GM21515 (cell line): ENCODE measurements around the gene UST.
"Not testable (repeated sequence)": the region's sequence is repeated elsewhere in the genome, so short reads cannot be mapped to it uniquely, and the experiment has no call there.

ENCODE experiments used
- ATAC-seq: cut with Tn5 transposase; IDR thresholded peaks from one replicate; pipeline ENCODE4 v1.9.1; 2021; ENCODE audit not compliant: unreplicated experiment

Gene UST

DNA sequence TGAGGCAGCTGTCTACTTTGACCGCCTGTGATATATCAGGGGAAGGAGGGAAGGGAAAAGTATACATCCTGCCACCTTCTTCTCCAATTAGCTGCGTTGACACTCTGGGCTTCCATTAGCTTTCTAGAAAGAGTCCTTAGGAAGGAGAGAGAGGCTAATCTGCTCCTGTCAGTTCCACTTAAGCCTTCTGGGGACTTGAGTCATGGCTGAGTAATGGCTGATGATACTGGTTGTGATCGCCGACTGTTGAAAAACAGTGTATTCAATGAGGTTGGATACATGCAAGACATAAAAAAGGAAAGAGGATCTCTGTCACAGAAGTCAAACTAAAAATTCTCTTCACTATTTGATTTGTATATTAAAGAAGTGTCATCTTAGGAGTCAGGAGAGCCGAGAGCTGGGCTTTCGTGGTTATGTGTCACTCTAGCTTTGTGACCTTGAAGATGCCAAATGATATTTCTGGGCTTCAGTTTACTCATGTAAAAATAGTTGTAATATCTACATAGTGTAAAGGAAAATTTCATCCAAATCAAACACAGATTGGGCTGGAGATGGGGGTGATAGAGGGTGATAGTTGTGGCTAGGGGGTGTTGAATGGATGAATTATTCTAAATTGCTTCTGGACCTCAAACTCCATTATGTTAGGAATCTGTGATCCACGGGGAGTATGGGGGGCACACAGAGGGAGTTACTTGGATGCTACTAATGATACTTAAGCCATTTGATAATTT lies 189.0 kb downstream of the UST start:
- no peak for ATAC-seq

DNA sequence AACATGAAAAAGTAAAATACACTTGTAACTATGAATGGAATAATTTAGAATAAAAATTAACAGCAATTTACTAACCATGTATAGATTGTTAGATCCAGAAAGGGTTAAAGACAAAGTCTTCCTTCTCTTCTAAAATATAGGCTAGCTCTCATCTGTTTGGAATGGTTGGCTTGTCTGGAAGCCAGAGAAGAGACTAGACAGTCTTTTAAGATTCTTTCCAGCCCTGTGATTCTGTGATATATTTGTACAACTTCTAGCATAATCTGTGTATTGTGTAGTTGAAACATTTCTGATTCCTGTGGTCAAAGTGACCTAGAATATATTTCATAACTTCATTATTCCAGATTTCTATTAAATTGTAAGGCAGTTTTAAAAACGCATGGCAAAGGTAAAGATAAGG lies 196.6 kb downstream of the UST start:
- no peak for ATAC-seq

DNA sequence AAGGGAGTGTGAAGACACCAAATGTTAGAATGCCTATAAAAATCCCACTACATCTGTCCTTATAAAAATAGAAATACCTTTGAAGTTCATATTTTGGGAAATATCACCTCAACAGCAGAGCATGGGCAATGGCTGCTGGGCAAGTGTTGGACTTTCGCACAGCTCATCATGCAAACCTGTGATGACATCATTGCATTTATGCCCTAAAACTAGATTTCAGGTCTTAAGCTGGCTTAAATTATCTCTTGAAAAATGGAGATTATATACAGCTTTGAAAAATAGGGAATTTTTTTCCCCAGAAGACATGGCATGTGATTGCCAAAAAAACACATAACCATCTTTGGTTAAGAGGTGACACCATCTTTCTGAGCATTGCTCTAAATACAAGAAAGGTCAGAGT lies 197.8 kb downstream of the UST start:
- ATAC-seq, result no peak

DNA sequence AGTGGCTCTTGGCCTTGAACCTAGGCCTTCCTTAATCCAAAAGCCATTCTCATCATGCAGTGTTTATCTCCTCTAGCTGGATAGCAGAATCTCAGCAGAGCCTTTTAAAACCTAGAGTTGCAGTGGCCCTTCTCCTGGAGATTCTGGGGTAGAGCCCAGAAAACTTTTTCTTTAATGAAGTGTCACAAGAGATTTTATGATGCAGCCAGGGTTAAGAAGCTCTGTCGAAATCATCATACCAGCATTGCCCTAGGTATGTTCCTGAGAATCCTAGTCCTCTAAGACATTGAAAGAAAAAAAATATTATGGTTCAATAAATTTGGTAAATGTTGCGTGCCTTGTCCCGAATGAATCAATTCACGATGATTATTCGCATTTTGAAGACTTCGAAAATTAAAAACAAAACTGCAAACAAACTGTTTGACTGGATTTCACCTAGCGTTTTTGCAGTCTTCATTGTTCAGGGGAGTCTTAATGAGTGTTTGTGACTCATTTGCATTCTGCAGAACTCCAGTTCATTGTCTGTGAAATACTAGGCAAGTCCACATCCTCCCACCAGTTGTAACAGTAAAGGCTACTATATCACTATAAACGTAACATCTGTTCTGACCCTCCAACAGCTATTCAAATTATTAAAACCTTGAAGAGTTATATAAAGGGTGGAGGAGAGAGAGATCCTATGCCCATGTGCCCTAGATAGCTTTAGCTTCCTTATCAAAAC lies 198.6 kb downstream of the UST start:
- ATAC-seq, result no peak

DNA sequence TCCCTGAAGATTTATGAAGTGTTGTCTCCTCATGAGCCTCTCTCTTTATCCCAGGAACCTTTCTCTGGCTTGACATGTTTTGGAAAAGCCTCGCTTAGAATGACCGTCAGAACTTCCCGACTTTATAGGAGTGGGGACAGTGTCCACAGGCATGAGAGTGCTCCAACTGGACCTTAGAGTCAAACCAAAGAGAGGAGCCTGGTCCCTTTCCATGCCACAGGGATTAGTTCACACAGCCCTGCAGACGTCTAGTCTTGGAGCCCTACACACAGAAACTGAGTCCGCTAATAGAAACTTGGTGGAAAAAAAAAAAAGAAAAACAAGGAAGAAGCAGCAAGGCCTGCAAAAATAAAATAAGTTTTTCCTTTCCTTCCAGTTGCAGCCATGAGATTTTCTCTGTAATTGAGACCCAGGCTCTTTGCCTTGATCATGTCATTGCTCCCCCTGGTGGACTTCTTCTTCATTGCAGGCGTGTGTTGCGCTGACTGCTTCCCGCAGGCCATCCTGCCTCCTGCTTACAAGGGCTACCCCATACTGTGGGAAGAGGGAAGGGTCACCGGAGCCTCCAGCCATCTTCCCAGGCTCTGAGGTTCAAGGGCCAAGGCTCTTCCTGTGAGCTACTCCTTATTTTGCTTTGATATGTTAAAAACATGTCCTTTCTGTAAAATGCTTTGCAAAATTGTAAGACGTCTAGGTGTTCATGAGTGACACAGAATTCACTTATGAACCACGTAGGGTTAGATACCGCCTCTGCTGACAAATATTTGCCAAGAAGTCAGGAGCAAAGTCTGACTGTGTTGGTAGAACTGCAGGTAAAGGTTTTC lies 201.0 kb downstream of the UST start:
- peak; percentile 82 for ATAC-seq

DNA sequence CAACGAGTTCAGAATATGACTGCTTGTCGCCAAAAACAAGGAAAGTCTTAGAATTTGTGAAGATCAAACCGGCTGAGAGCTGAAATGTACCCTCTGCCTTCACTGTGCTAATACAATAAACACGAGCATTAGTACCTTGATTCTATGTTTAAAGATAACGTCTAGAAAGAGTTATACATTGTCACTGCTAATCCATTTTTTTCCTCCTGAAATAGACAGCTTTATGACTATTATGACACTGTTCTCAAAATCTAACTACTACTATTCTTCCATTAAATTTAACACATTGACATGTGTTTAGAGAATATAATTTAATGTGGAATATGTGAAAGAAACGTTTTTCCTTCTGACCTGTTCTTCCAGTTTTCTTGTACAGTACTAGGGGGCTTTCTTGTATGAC lies 204.8 kb downstream of the UST start:
- no peak for ATAC-seq

DNA sequence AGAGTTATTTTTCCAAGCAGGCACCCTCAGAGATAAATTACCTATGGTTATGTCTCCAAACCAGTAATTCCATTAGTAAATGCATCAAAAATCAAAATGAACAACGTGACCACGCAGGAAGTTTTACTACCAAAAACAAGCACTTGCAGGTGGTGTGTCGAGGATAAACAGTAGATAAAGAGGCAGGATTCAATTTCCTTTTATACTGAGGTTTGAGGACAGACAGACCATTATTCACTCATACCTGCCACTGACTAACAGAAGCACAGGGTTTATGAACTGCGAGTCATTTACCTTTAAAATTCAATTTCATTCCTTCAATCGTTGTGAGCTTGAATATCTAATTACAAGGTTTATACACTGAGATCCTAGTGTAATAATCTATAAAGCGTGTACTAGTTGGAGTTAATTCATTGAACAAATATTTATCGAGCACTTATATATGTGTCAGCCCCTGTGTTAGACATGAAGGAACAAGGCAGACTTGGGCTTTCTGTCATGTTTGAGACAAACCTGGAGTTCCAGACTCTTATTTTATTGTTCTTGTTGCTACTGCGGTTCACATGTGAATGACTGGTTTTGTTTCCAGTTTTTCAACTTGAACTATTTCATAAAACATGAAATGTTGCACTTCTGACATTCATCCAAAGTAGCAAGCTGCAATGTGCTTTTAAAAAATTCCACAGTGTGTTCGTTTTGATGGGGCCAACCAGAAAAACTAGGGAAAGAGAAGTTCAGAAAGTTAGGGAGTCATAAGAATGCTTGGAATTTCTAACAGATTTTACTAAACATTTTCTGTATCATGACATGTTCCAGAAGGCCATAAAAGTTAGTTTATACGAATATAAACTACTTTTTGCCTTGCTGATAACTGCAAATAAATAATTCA lies 205.6 kb downstream of the UST start:
- ATAC-seq, result no peak

DNA sequence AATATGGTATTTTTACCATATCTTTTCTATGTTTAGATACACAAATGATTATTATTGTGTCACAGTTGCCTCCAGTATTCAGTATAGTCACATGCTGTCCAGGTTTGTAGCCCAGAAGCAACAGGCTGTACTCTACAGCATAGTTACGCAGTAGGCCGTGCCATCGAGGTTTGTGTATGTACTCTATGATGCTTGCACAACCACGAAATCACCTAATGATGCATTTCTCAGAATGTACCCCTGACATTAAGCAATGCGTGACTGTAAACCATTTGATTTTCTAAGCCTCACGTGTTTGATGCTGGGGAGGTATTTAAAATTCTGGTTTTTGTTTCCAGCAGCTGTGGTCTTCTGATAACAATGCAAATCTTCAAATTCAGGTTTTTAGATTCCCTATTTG lies 207.6 kb downstream of the UST start:
- ATAC-seq, result no peak

DNA sequence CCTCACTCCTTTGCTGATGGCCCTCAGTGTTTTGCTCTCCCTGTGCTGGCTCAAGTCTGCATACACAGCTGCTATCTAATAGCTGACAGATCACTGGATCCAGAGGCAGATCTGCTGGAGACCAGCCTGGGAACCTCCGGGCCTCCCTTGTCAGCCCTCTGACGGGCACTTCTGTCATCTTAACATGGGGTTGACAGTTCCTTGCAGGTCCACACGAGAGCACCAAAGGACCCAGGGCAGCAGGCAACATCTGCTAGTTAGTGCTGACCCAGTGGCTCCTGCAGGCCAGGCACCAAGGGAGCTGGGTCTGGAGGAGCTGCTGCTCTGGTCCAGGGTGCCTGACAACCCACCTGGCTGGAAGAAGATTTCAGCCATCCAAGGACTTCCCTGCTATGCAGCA lies 208.1 kb downstream of the UST start:
- ATAC-seq, result no peak

DNA sequence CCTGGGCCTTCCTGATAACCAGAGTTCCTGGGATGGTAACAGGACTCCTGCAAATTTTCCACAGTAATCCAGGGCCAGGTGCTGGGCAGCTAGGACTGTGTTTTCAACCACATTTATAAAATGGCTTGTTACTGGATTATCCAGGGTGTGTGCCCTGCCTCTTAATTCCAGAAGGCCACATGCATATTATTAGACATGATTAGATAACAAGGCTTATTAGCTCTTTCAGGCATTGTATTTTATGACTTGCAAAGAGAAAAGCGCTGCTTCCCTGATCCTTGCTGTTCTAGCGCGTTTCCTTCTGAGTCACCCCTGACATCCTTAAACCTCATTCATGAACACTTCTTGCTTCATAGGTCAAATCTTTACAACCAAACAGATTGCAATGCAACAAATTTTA lies 208.6 kb downstream of the UST start:
- ATAC-seq, result no peak

DNA sequence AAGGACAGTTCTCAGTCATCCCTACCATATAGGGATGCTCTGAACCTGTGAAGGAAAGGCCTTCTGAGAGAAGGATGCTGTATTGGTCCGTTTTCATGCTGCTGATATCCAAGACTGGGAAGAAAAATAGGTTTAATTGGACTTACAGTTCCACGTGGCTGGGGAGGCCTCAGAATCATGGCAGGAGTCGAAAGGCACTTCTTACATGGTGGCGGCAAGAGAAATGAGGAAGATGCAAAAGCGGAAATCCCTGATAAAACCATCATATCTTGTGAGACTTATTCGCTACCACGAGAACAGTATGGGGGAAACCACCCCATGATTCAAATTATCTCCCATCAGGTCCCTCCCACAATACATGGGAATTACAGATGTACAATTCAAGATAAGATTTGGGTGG lies 209.3 kb downstream of the UST start:
- ATAC-seq, result not testable (repeated sequence)

DNA sequence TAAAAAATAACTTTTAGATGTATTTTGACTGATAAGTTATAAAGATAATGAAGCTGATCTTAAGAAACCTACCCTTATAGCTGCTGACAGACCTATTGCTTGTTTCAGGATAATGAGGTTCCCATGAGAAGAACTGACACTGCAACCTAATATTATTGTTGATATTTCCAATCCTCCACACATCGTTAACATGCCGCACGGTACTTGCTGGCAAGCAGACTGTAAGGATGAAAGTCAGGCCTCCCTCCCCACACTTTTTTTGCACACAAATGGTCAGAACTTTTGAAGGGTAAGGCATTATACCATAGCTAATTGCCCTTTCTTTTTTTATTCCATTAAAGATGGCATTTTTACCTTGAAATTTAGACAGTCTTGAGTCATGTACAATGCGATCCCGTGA lies 210.9 kb downstream of the UST start:
- no peak for ATAC-seq

DNA sequence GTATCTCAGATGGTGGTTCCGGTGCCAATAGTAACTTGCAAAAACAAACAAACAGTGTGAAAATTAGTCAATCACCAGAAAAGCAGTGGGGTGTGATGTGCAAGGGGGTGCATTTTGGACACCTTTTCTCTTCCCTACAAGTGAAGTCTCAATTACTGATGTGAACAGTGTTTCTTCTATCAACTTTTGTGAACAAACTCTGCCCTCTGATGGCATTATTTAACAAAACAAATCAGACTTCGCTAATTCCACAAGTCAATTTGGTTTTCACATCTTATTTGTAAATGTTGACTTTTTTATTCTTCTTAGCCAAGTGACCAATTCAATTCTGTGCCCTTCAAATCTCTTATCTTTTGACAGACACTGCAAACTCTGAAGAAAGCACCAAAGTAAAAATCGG lies 212.2 kb downstream of the UST start:
- ATAC-seq, result no peak

DNA sequence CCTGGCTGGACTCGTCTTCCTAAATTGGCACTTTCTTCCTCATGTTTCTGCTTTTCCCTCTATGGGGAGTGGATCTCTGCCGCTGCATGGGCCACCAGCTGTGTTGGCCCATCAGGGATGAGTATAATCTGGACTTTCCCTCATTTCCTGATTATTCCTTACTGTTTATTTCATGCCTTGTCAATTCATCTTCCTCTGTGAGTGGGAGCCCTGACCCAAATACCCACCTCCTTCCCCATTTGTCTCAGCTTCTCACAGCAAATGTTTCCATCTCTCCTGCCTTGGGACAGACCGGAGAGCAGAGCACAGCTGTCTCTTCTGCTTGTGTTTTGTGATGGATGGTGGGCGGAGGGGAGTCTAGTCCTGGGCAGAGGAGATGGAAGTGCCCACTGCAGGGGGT lies 212.7 kb downstream of the UST start:
- ATAC-seq, result no peak

DNA sequence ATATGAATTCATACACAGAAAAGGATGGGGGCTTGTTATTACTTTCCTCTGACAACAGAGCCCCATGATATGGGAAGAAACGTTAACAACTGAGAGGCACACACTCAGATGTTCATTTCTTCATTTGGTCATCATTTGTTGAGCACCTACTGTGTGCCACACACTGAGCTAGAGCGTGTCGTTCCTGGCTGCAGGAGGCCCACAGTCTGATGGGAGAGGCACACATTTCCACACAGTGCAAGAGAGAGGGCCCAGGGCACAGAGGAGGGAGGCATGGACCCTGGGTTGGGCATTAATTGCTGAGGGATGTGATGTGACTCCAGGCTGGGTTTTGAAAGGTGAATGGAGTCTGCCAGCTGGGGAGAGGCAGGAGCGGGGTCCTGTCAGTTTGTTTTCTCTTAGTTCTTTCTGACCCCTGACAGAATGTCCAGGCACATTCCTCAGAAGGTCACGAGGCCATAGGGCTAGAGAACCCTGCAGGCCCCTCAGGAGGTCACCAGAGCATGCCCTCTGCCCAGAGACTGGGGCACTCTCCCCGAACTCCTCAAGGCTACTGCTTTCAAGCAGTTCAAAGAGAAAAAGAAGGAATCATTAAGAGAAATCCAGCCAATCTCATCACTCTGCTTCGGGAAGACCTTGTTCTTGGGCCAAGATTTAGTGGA lies 216.2 kb downstream of the UST start:
- no peak for ATAC-seq

DNA sequence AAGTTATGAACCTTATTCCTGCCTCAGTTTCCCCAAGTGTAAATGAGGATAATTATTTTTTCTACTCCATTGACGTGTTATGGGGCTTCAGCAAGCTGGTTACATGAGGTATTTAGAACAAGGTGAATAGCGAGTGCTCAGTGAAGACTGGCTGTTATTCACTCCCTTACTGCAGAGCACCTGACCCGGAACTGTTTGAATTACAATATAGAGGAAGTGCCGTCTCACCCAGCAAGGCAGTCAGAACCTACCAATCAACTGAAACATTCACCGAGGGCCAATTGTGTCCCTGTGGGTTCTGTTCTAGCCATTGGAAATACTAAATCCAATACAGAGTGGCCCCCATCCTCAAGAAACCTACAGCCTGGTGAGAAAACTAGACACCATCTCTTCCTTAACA lies 216.9 kb downstream of the UST start:
- ATAC-seq, result no peak

DNA sequence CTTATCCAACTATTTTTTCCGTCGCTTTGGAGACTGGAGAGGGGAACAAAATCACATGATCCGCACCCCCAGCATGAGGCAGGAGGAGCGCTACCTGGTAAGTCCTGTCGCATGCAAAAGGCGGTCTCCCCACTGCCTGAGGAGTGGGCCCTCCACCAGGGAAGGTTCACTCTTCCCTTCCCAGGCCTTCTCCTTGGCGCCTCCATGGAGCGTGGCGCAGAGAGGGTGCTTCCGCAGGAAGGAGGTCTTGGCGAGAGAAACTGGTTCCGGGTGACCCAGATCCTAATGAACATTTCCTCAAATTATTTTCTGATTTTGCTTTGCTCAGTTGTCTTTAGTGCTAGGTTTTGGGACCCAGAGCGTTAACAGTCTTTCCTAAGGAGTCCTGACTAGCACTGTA lies 217.6 kb downstream of the UST start:
- no peak for ATAC-seq

DNA sequence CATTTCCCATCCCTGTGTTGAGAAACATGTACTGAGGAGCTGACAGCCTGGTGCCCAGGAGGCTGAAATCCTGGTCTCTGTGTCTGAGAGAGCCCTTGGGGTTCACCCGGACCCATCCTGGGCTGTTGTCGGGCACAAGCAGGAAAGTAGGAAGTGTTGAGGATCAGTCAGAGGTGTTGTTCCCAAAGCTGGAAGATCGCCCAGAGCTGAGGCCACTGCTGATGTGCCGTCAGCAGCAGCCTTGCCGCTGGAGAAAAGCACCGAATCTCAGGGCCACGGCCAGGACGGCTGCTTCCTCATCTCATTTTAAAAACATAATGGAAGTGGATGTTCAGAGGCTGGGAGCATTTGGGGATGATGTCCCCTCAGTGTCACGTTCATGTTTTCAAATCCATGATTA lies 218.5 kb downstream of the UST start:
- ATAC-seq, result no peak

DNA sequence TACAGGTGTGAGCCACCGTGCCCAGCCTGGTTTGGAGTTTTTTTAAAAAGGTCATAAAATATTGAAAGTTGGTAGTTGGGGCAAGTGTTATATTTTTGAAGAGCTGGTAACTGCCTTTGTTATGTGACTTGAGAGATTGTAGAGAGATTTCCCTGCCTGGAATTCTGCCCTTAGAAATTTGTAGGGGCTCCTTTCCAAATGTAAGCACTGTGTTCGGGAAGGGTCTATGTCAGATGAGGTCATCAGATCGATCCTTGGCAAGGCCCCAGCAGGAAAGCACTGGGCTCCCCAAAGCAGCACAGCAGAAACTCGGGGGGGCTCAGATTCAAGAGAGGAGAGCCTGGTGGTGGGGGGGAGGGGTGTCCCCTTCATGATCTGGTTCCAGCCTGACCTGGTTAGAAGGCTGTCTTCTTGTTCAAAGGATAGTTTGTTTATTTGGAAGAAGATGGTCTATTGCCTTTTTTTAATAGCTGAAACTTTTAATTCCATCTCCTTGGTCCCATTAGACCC lies 220.2 kb downstream of the UST start:
- no peak for ATAC-seq

DNA sequence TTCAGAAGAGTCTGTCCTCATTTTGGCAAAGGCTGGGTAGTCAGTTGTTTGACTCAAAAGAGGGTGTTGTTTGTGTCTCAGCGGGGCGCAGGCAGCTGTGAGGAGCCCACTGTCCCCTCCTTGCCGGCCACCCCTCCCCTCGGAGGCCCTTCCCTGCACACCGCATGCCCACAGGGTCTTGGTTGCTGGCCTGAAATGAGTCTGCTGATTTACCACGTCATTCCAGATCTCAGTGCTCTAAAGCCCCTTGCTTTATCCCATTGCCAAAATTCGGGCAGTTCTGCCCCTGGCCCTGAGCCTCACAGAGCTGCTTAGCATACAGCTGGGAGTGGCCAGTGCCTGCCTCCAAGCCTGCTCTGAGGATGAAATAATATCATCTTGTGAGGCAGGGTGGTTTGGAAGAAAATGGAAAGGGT lies 220.7 kb downstream of the UST start:
- ATAC-seq, result no peak
